Stimulated activated CD8-positive, alpha-beta memory T cell treated with anti-CD3 and anti-CD28 coated beads, Interleukin-12 subunit alpha, Interleukin-12 subunit beta, amount 100 ng/mL, for 24 hours (primary cell): Measurements from ENCODE around the gene SDR42E2.
"Not testable (repeated sequence)": the region's sequence is repeated elsewhere in the genome, so short reads cannot be mapped to it uniquely, and the experiment has no call there.

Experiments used
- DNase-seq: peaks from one replicate; pipeline ENCODE4 v3.0.0-alpha.2; 2020; ENCODE audit errors: extremely low read depth

The SDR42E2 gene

GRCh38 chr16:22162656-22163009 lies 327 bp downstream of the SDR42E2 start:
- DNase-seq, result no peak

DNA sequence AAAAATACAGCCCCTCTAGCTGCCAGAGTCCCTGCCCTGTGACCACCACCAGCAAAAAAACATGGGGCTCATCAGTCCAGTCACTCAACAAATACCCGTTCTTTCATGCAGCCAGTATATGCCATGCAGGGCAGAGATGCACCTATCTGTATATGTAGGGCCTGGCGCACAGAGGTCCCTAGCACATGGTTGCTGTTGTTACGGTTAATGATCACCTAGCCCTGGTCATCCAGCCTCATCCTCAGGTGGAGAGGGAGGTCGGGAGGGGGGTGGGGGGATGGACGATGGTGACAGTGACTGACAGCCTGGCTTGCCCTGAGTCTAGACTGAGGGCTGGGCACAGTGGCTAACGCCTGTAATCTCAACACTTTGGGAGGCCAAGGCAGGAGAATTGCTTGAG lies 1.5 kb downstream of the SDR42E2 start:
- DNase-seq, result no peak

DNA sequence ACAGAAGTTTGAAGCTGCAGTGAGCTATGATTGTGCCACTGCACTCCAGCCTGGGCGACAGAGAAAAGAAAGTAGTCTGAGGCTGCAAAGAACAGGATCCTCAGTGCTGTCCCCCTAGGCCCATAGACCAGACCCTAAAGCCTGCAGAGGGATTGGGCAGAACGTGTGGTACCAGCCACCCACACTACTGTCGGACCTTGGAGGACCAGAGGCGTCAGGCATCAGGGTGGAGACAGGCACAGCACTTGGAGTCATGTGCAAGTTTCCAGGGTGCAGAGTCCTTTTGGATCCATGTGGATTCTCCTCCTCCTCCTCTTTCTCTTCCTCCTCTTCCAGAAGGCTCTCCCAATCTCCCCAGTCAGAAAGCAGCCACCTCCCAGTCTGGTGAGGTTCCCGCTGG lies 2.2 kb downstream of the SDR42E2 start:
- no peak for DNase-seq

DNA sequence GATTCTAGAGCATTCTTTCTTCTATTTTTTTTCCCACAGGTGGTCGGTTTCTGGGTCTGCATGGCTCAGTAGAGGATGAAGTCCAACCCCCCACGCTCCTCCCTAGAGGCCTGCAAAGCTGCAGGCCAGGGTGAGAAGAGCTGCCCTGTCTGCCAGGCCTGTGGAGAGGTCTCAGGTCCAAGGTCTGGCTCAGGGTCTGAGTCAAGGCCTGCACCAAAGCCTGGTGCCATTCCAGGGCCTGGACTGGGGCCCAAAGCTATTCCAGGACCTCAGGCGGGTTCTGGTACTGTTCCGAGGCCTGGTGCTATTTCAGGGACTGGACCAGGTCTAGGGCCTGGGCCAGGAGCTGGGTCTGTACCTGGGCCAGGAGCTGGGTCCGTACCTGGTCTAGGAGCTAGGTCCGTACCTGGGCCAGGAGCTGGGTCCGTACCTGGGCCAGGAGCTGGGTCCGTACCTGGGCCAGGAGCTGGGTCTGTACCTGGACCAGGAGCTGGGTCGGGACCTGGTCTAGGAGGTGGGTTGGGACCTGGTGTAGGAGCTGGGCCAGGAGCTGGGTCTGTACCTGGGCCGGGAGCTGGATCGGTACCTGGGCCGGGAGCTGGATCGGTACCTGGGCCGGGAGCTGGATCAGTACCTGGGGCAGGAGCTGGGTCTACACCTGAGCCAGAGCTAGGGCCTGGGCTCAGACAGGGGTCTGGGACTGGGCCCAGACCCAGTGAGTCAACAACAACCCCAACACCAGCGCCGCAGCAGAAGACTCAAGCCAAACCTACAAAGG lies 3.4 kb downstream of the SDR42E2 start:
- DNase-seq, result no peak

DNA sequence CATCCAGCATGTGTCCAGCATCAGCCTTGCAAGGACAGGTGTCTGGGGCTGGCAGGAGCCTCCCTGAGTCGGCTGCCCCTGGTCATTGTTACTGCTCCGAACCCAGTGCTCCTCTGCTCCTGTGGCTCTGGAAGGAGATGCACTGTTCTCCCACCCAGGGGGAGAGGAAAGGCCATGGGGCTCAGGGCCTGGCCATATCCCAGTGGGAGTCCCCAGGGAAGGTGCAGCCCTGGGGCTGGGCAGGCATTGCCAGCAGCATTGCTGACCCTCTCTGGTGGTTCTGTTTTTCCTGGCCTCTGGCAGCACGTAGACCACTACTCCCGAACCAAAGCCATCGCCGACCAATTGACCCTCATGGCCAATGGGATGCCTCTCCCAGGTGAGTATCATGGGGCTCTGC lies 9.6 kb downstream of the SDR42E2 start:
- no peak for DNase-seq

GRCh38 chr16:22172642-22173041 lies 10.3 kb downstream of the SDR42E2 start:
- DNase-seq, result not testable (repeated sequence)

GRCh38 chr16:22174642-22175041 lies 12.3 kb downstream of the SDR42E2 start:
- DNase-seq, result no peak

- no peak for DNase-seq
Observed at GRCh38 chr16:22177968-22178930, 15.9 kb downstream of the SDR42E2 start.

- no peak for DNase-seq
Observed at GRCh38 chr16:22181426-22181825, 19.1 kb downstream of the SDR42E2 start.

DNA sequence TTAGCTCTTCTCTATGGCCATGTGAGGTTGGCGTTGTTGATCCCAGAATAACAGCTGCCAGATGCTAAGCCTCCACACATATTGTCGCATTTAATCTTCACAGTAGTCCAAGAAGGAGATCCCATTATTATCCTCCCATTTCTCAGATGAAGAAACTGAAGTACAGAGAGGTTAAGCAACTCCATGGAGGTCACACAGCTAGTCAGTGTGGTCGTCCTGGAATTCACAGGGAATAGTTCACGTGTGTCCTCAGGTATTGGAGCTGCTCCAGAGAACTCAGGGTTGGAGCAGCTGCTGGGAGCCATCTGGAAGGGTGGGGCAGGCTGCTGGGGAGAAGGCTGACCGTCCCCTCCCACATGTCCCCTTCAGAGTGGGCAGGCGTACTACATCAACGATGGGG lies 19.5 kb downstream of the SDR42E2 start:
- DNase-seq, result no peak

DNA sequence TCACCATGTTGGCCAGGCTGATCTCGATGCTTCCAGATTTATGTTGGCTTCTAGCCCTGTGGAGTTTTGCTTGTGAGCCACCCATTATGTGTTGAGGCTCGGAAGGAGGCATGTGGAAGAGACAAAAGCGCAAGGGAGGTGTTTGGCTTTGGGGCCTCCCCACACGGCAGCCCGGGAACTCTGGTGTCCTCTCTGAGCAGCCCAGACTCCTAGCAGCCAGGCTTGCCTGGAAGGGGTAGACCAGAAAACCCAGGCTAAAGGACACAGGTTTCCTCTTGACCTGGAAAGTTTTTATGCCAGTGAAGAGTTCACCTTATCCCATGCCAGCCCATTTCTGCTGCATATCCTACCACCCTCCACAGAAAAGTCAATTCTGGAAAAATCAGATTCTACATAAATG lies 21.0 kb downstream of the SDR42E2 start:
- no peak for DNase-seq

GRCh38 chr16:22183901-22184614 lies 21.8 kb downstream of the SDR42E2 start:
- DNase-seq, result no peak

DNA sequence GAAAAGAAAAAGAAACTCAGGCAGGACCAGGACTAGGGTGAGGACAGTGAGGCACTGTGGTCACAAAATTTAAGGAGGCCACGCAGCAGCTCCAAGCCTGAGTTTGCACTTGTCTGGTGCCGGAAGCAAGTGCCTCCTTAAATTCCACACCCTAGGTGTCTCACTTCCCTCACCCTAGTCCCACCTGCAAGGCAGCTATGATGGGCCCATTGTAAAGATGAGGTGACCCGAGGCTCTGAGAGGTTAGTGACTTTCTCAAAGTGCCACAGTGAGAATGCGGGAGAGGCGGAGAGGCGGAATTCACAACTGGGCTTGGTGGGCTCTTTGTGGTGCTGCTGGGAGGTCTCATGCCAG lies 22.3 kb downstream of the SDR42E2 start:
- DNase-seq, result no peak

DNA sequence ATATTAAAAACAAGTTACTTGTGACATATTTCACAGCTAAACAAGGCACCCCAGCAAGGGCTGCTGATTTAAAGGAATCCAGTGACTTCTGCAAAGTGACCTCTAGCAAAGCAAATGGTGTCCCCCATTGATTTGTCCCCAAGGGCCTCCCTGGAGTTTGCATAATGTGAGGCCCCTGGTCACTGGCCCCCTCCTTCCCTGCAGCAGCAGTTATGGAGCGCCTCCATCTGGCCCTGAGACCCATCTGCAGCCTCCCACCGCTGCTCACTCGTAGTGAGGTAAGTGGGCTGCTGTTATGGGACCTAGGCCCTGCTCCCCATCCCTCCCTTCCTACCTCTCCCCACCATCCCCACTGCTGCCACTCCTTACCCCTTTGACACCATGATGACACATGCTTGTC lies 24.2 kb downstream of the SDR42E2 start:
- DNase-seq, result no peak

DNA sequence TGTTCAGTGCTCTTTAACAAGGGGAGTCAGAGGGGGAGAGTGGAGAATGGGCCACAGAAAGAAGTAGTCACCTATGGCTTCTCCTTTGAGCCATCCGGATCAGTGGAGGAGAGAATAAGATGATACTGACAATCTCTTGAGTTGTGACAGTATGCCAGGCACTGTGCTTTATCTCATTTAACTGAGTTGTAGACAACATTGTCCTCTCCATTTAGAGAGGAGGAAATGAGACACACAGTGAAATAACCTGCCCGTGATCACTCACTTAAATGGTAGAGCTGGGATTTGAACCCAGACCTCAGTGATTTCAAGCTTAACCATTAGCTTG lies 25.9 kb downstream of the SDR42E2 start:
- DNase-seq, result no peak

- DNase-seq, result no peak
Observed at GRCh38 chr16:22188595-22189442, 26.5 kb downstream of the SDR42E2 start.

GRCh38 chr16:22189473-22190080 lies 27.3 kb downstream of the SDR42E2 start:
- no peak for DNase-seq

- DNase-seq, result peak; percentile 98
Observed at GRCh38 chr16:22190081-22190775, 27.9 kb downstream of the SDR42E2 start.

- peak; percentile 97 for DNase-seq
Observed at GRCh38 chr16:22190776-22191531, 28.6 kb downstream of the SDR42E2 start.
